GM19328 (cell line): ENCODE data around the gene LBX2.

Experiments used
- ATAC-seq: cut with Tn5 transposase; IDR thresholded peaks from one replicate; pipeline ENCODE4 v1.9.1; 2021; ENCODE audit warnings: mild to moderate bottlenecking, moderate library complexity; ENCODE audit not compliant: unreplicated experiment

The LBX2 gene

DNA sequence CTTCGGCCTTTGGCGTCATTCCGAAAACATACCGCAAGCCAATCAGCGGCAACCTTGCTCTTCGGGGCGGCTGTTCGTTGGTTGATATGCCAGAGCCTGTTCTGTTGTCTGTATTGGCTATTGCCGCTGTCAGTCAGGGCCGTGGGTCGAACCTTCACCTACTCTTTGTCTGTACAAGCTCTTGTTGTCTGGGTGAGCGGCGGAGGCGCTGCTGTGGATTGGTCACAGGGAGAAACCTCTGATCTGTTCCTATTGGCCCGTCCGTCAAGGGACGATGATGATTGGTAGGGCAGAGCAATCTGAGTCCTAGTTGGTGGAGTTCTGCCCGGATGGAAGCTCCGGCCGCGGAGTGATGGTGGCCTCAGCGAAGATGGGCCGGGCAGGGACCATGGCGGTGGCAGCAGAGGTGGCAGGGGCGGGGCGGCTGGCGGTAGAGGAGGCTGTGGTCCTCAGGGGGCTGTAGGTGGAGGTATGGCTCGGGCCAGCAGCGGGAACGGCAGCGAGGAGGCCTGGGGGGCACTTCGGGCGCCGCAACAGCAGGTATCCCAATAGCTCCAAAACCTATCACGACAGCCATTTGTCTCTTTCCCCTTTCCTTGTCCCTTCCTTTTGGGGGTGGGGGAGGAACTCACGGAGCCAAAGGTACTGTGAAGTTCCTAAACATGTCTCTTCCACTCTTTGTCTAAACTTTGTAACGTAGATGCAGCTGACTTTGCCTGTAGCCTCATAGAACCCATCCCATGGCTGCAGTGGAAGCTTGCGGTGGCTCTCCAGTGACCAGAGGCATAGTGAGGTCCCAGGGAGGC is 41.1 kb downstream of the LBX2 start, which contains the start of gene WBP1:
Gene WBP1 (plus strand): TSS at position 307 of the 806 bp plus-strand sequence. CDS start 165 bp downstream, at position 472.
- ATAC-seq: peak; percentile 86

DNA sequence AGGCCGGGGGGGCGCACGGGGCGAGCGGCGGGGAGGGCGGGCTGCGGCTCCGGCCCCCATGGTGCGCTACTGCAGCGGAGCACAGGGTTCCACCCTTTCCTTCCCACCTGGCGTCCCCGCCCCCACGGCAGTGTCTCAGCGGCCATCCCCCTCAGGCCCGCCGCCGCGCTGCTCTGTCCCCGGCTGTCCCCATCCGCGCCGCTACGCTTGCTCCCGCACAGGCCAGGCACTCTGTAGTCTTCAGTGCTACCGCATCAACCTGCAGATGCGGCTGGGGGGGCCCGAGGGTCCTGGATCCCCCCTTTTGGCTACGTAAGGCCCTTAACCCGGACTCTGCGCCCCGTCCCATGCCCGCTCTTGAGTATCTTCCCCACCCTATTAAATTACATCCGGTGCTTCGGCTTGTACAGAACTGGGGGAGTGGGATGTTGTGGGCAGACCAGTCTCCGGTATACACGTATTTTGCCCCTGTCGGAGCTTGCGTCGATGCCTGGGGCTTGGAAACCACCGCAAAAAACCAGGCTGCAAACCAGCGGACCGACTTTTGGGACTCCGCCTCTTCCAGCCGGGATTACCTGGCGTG is 41.8 kb downstream of the LBX2 start:
- peak; percentile 19 for ATAC-seq

DNA sequence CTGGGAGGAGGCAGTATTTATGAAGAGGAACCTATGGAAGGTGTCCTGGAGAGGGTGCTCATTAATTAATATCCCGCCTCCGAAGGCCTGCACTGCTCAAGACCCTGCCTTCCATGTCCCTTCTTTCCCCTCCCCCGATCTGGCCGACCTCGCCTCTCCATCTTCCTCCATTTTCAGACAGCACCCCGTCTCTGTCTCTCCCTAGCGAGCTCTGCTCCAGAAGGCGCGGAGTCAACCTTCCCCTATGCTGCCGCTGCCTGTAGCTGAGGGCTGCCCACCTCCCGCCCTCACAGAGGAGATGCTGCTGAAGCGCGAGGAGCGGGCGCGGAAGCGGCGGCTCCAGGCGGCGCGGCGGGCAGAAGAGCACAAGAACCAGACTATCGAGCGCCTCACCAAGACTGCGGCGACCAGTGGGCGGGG is 42.3 kb downstream of the LBX2 start:
- ATAC-seq: no peak

DNA sequence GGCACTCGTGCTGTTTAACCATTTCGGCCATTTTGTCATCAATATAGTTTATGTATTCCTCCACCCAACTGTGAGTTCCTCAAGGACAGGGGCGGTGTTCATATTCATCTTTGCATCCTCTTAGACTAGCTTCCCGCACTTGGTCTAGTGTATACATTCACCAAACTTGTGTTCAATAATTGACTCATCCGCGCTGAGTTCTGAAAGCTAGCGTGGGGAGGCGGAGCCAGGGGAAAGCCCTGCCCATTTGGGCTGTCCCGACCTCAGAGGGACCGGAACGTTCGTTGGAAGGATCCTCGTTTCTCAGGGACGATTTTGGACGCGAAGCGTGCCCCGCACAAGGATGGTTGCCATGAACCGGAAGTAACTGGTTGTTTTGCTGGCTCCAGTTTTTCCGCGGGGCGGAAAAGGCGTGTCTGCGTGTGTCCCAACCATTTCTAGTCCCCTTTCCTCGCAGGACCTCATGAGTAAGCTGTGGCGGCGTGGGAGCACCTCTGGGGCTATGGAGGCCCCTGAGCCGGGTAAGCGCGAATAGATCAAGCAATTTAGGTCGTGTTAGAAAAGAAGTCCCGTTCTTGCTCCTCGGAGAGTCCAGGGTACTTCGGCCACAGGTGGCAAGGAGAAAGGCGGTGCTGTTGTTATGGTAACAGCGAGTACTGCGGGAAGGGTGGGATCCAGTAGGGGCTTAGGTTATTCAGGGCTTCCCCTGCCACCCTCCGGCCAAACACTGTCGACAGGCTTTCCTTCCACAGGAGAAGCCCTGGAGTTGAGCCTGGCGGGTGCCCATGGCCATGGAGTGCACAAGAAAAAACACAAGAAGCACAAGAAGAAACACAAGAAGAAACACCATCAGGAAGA is 44.5 kb downstream of the LBX2 start, which contains the start of gene INO80B:
Gene INO80B (plus strand): TSS at position 434 of the 858 bp plus-strand sequence. CDS start 30 bp downstream, at position 464.
- ATAC-seq: no peak

DNA sequence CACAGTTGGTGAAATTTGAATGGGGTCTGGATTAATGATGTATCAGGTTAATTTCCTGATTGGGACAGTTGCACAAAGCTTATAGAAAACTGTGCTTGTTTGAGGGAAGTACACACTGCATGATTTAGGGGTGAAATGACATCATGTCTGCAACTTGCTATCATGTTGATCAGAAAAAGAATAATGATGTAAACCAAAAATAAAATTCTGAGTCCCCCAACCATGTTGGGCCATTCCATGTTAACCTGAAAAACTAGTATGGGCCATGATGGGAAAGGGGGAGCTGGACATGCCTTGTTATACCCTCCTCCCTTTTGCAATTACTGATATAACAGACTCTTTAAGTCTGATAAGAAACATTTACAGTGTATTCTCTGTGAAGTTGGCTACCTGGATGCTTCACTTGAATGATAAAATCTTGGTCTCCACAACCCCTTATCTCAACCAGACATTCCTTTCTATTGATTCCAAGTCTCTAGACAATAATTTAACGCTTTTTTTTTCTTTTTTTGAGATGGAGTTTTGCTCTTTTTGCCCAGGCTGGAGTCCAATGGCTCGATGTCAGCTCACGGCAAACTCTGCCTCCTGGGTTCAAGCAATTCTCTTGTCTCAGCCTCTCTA is 48.7 kb downstream of the LBX2 start:
- ATAC-seq: no peak

DNA sequence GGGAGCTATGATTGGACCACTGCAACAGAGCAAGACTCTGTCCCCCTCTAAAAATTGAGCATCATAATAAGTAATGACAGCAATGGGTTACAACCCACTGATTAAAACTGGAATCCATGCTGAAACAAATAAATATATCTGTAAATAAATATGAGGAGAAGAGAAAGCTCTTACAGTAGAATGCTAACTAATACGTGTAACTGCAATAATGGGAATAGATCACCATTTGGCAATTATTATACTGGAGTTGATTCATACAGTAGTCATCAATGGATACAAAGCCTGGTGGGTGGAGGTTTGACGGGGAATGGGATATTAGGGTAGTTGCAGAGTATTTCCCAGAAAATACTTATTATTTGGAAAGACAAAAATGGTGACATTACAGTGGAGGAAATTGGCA is 50.6 kb downstream of the LBX2 start:
- no peak for ATAC-seq
